ENCODE results near the gene KDM4C.
A peak's percentile ranks its signal among the peaks of the same experiment; 100 is the strongest.

KDM4C gene

DNA sequence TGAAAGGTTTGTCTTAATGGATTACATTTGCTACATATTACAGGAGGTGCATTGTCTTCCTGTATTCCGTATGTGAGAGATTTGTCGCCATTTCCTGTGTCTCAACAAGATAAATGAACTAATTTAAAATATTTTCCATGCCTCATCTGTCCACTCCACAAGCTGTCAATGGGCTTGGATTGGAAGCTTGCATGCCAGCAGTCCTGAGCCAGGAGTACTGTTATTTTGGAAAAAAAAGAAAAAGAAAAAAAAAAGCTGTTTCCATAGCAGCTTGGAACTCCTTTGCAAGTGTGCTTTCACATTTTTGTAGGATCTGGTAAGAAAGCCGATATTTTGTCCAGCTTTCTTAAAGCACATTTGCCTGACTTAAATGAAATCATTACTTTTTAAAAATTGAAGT is 330.8 kb downstream of the KDM4C start:
- DNase-seq (ENCODE audit: low read depth) = no peak
- TF ChIP-seq, protein P1, sequence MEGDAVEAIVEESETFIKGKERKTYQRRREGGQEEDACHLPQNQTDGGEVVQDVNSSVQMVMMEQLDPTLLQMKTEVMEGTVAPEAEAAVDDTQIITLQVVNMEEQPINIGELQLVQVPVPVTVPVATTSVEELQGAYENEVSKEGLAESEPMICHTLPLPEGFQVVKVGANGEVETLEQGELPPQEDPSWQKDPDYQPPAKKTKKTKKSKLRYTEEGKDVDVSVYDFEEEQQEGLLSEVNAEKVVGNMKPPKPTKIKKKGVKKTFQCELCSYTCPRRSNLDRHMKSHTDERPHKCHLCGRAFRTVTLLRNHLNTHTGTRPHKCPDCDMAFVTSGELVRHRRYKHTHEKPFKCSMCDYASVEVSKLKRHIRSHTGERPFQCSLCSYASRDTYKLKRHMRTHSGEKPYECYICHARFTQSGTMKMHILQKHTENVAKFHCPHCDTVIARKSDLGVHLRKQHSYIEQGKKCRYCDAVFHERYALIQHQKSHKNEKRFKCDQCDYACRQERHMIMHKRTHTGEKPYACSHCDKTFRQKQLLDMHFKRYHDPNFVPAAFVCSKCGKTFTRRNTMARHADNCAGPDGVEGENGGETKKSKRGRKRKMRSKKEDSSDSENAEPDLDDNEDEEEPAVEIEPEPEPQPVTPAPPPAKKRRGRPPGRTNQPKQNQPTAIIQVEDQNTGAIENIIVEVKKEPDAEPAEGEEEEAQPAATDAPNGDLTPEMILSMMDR (IDR thresholded peaks at IDR 0.05; ENCODE audit: control insufficient read depth, extremely low read depth, insufficient read depth) = no peak
- no peak overlapping the region for H3K4me3 ChIP-seq (ENCODE audit: low read depth, low read length)

DNA sequence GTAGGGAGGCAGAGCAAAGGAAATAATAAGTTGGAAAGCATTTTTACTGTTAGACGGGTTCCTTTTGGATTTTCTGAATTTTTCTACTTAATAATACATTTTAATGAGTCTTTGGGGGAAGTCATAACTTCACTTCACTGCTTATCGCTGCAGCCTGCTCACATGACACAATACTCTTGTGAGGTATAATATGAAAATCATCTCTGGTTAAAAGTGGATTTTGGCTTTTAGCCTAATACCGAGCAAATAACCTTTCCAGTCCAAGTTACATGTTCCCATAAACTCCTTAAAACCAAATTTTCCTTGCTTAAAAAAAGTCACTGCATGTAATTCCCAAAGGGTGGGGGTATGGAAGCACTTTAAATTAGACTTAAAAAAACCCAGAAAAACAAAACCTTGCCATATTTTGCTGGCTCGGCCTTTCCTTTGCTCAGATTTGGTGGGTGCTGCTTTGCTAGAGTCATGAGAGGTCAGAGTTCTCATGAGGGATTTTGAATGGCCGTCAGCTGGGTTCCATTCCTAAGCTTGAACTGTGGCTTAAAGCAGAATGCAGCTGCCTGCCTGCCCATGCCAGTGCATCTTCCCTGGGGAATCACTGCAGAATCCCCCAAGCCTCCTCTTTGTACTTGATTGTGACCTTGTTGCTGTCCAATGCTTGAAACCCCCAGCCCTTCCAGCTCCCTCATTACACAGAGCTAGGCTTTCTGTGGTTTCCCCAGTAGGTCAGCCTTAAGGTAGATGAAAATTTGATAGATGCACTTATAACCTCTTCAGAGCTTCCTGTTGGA is 331.8 kb downstream of the KDM4C start:
- TF ChIP-seq, protein P1 (IDR thresholded peaks at IDR 0.05; ENCODE audit: control insufficient read depth, extremely low read depth, insufficient read depth) = no peak
- DNase-seq (ENCODE audit: low read depth) = no peak
- H3K4me3 ChIP-seq (ENCODE audit: low read depth, low read length) = no peak overlapping the region

DNA sequence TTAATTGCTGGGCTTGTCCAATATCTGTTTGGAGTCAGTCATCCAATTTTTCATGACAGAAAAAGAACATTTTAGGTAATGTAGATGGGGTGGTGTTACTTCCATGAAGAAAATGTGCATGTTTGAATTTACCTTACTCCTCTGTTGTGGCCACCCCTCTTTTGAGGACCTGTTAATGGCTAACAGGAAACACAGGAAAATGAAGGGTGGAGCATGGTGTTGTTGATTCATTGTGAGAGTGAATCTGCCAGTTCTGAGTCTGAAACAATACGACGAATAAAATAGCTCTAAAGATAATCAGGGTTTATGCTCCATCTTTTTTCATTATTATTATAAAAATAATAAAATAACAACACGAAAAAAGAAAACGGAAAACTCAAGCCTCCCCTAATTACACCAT is 335.3 kb downstream of the KDM4C start:
- TF ChIP-seq, protein P1 (IDR thresholded peaks at IDR 0.05; ENCODE audit: control insufficient read depth, extremely low read depth, insufficient read depth) = no peak
- no peak overlapping the region for H3K4me3 ChIP-seq (ENCODE audit: low read depth, low read length)
- no peak for DNase-seq (ENCODE audit: low read depth)

DNA sequence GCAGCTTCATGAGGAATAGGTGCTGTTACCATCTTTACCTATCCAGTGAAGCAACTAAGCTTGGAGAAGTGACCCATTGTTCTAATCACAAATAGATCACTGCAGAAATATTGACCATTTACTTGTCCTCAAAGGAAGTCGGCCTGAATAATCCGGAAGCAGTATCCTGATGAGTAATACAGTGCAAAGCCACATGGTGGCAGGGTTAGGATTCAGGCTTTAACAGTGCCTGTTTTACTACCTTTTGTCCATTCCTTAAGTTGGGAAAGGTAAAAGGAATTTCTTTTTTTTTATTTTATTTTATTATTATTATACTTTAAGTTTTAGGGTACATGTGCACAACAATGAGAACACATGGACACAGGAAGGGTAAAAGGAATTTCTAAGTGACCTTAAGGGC is 336.3 kb downstream of the KDM4C start:
- peak; percentile 23 for DNase-seq (ENCODE audit: low read depth)
- H3K4me3 ChIP-seq (ENCODE audit: low read depth, low read length) = no peak overlapping the region
- TF ChIP-seq, protein P1 (IDR thresholded peaks at IDR 0.05; ENCODE audit: control insufficient read depth, extremely low read depth, insufficient read depth) = peak; percentile 71

DNA sequence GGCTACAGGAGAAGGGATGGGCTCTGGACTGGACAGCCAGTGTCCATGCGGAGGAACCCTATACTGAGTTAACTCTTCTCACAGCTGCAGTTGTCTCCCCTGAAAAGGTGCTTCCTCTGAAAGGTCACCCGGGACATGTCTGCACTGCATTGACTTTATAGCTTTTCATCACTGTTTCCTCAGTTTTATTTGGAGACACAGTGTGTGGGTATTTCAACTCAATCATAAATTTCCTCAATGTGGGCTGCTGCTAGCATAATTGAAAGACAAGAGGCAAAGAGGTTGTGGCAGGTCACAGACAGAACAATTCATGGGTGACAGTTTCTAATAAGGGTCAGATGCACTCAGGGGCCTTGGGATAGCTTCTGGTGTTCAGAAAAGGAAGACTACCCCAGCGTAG is 336.8 kb downstream of the KDM4C start:
- DNase-seq (ENCODE audit: low read depth) = no peak
- TF ChIP-seq, protein P1 (IDR thresholded peaks at IDR 0.05; ENCODE audit: control insufficient read depth, extremely low read depth, insufficient read depth) = no peak

DNA sequence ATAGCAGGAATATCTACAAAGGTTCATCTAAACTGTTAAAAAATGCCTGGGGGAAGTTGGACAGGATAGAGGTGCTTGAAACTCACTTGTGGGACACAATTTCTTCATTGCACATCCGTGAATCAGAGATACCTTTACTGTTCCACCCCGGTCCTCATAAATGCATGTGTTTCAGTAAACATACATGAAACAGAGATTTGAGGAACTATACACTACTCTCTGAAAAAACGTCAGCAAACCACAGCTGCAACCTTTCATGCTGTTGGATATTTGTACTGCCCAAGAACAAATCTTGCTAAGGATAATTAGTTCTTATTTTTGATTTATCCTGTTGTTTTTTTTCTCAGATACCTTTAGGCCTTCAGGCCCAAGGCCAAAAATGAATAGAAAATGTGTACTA is 337.3 kb downstream of the KDM4C start:
- H3K4me3 ChIP-seq (ENCODE audit: low read depth, low read length) = no peak overlapping the region
- TF ChIP-seq, protein P1 (IDR thresholded peaks at IDR 0.05; ENCODE audit: control insufficient read depth, extremely low read depth, insufficient read depth) = no peak
- DNase-seq (ENCODE audit: low read depth) = no peak

More for the DNA sequence above, 336.8 kb downstream of the KDM4C start:
- H3K4me3 ChIP-seq (ENCODE audit: low read depth, low read length) = no peak overlapping the region

Data from LNCaP clone FGC (cell line).